HG03066 (cell line): ENCODE results near the gene MYOCD.

Source experiments
- ATAC-seq: cut with Tn5 transposase; IDR thresholded peaks from one replicate; pipeline ENCODE4 v1.9.1; 2021; ENCODE audit warnings: low read depth; ENCODE audit not compliant: unreplicated experiment

MYOCD gene

DNA sequence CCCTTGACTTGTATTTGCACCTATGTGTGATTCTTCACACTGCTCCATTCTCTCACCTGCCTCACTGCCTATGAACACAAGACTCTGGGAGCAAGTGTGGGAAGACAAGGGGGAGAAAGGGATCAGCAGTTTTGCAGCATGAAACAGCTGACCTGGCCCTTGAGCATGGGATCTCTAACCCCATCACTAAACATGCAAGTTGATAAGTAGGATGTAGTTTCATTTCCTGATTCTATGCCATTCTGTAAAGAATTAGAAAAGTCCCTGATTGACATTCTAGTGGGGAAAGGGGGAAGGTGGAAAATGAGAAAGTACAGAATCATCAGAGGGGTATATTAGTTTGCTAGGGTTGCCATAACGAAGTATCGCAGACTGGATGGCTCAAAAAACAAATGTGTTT is 25.3 kb upstream of the MYOCD start:
- no peak for ATAC-seq

DNA sequence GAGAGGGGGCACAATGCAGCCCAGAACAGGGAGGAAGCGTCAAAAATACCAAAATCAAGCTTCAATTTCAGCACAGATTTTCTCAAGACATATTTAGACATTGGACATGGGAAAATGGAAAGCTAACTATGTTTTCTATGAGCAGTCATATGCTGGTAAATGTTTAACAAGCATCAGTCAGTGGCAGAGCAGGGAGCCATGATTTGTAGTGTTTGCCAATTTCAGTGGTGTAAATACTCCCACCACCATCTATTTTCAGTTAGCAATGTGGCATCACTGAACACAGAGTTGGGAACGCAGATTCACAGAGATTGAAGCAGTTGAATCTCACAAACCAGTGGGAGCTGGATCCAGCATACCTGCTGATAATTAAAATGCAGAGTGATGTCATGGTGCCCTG is 24.6 kb upstream of the MYOCD start:
- ATAC-seq = no peak

DNA sequence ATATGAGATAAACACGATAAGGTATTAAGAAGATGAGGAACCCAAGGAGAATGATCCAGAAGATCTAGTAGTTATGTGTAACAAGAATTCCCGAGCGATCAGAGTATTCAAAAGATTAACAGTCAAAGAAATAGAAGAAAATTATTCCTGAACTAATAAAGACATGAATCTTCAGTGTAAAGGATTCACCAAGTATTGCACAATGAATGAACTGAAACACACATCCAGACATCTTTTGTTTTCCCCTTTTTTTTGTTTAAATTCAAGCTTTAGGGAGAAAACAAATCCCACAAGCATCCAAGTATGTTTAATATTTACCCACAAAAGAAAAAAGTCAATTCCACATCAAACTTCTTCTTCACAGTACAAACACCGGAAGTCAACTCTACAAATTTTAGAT is 23.7 kb upstream of the MYOCD start:
- ATAC-seq = no peak

DNA sequence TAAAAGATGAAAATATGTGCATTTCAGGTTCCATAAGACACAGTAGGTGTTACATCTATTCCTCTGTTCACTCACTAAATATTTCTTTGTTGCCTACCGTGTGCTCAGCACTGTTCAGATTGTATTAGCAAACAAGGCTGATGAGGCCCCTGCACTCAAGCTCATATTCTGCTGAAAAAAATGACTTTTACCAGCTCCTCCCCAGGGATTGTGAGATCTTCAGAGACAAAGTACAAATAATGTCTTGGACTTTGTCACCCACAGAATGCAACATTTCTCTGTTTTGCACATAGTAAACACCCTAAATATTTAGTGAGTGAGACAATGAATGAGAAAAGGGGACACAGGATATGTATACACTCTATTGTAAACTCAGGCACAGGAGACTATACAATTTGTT is 21.9 kb upstream of the MYOCD start:
- ATAC-seq = no peak

- no peak for ATAC-seq
Measured at GRCh38 chr17:12644623-12645022, 21.1 kb upstream of the MYOCD start.

GRCh38 chr17:12646761-12647422 is 18.8 kb upstream of the MYOCD start:
- ATAC-seq = no peak

DNA sequence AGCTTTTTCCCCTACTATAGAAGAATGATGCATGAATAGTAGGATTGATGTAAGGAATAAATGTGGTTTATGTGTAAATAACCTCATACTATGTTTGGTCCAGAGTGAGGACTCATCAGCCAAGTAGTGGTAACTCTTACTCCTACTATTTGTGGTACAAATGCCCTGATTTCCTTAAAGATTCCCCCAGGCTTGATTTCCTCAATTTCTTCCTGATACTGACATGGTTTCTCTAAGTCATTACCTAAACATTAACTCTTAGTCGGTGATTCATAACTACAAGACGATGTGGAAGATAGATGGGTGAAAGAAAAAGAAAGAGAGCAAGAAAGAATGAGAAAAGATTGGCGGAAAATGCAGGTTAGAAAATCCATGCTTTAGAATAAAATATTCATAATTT is 17.2 kb upstream of the MYOCD start:
- no peak for ATAC-seq

GRCh38 chr17:12655936-12656335 is 9.8 kb upstream of the MYOCD start:
- ATAC-seq = no peak

- no peak for ATAC-seq
Measured at GRCh38 chr17:12656354-12656753, 9.3 kb upstream of the MYOCD start.

GRCh38 chr17:12659500-12659899 is 6.2 kb upstream of the MYOCD start:
- no peak for ATAC-seq

GRCh38 chr17:12664252-12664651 is 1.4 kb upstream of the MYOCD start:
- no peak for ATAC-seq

DNA sequence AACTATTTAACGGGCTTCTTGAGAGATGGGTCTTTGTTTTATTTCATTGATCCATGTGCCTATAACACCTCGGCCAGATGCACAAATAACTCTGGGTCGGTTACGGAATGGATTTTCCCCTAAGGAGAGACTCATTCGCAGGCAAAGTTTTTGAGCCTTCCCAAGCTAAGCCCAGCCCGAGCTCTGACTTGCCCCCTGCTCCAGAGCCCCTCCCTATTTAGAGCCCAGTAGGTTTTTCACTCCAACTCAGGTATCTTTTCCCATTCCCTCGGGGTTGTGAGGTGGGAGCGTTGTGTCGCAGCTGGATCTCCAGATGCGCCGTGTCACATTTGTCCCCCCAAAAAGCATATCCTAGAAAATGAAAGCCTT is 812 bp upstream of the MYOCD start:
- ATAC-seq = no peak

DNA sequence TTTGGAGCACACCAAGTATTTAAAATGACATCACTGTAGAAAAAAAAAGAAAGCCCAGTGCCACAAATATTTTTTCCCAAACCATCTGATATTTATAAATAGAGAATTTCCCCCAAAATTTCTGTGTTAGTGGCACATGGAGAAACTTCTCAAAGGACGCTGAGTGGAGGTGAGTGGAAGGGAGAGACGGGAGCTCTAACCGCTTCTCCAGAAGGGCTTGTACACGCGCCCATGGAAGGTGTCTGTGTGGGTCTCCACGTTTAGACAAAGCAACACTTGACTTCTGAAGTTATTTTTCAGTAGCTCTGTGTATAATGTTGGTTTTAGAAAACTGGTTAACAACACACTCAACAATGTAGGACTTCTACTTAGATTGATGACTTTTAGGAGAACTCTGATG is 1.0 kb downstream of the MYOCD start:
- no peak for ATAC-seq

DNA sequence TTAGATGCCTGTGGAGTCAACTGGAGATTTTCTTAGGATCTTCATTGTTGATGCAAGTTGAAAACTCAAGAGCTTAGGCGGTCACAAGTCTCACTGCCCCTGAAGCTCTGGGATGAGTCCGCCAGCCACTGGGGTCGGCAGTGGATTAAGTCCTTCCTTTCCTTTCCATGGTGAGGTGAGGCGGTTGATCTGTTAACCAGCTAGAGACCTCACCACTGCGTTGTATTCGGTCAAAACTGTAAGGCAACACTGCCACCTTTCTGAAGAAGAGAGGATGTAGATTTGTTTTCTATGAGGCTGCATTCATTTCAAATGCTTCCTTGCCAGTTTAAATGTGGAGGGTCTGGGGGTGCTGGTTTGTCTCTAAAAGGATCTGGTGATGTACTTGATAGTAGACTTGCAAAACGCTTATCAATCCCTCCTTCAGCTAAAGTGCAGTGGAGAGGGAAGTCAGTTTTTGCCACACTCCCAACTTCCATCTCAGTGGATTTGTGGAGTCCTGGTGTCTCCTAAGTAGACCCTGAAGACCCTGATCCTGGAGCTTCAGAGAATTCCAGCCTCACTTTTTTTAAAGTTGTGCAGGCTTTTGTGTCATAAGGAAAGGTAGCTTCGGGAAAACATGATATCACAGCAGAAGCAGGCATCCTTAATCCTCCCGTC is 1.7 kb downstream of the MYOCD start:
- ATAC-seq = no peak

DNA sequence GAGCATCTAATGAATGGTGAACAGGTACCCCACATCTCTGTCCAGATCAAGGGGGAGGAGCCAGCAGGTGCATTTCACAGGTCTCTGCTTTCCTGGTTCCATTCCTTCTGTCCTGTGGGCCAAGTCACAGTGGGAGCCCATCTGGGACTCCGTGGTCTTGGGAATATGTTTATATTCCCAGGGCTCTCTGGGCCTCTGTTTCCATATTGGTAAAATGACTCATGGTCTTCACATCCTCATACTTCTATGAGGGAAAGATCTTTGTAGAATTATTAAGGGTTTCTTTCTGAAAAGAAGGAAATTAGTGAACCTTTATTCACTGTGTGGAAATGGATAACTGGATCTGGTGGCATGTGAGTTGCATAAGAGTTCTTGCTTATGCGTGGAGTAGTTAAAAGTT is 6.2 kb downstream of the MYOCD start:
- no peak for ATAC-seq

DNA sequence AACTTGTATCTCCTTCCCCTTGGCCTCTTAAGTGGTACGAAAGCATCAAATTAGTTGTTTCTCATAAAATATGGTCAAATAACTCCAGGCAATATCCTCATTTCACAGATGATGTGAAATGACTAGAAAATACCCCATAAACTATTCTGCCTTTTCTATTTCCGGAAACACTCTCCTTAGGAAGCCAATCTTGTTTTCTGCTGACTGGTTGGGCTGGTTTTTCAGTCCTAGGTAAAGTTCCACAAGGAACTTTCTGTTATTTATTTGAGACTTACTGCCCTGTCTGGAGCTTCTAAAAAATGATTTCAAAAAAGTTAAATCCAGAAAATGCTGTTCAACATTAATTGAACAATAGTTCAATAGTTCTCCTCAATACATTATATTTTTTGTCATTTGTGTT is 7.3 kb downstream of the MYOCD start:
- no peak for ATAC-seq

DNA sequence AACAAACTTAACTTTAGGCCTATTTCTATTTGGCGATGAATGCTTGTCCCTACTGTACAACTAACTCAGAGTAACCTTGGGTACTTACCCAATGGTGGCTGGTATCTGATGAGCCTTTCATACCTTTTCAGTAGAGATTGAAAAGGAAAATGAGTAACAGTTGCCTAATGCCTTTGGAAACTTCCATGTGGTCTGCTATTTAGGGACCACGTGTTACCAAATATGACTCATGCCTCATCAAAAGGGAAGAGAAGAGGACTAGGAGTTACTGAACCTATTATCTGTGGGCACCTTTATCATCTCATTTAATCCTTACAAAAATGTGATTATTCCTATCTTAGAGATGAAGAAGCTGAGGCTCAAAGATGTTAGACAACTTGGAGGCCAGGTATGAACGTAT is 8.1 kb downstream of the MYOCD start:
- no peak for ATAC-seq

GRCh38 chr17:12680407-12680897 is 14.8 kb downstream of the MYOCD start:
- ATAC-seq = no peak

DNA sequence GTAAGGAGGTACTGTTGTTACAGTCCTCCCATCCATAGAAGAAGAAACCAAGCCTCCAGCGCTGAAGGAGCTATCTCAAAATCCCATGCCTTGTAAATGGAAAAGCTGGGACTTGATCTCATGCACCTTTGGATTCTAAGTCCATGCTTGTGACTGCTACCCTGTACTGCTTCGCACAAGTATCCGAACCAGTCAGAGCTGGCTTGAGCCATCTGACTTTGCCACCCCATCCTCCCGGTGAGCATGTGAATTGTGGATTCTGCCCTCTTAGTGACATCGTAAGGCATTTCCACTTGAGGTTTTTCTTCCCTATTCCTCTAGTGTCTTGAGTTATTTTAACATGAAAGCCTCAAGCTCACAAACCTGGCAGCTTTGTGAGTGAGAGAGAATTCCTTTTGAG is 15.3 kb downstream of the MYOCD start:
- ATAC-seq = no peak

DNA sequence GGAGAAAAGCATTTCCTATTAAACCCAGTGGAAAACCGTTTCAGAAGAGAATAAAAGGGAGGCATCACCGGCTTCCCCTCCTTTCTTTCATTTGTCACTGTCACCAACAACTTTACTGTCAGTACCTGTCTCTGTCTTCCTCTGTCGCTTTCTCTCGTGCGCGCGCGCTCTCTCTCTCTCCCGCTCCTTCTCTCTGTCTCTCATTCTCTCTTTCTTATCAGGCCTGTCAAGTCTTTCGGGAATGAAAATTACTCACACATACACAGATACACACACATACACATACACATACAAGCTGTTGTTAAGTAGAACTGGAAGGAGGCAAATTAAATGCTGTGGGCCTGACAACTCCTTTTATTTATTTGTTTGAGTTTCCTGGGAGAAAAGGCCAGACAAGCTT is 17.6 kb downstream of the MYOCD start:
- ATAC-seq = no peak

GRCh38 chr17:12686486-12686885 is 20.8 kb downstream of the MYOCD start:
- no peak for ATAC-seq

GRCh38 chr17:12688382-12688781 is 22.7 kb downstream of the MYOCD start:
- no peak for ATAC-seq

GRCh38 chr17:12691173-12691572 is 25.5 kb downstream of the MYOCD start:
- no peak for ATAC-seq
